Keratinocyte (primary cell): Measurements from ENCODE around the gene PRR20E. TPM values are rescaled to one million over a fixed set of nuclear protein-coding genes. Genes with fewer than 3 reads are reported as not detected.

Experiments
- DNase-seq: peaks from one replicate; pipeline ENCODE4 v3.0.0-alpha.2; 2011; ENCODE audit warnings: low read depth, missing footprints, low spot score
- FAIRE-seq: peaks from 2 replicates; lab custom pipeline; 2011; peaks lifted over from hg19 to GRCh38; lab: Jason Lieb, UNC
- H2AFZ ChIP-seq: 2 replicates; pipeline ENCODE4 v1.6.0; 2012; ENCODE audit warnings: low read length, control low read depth, inconsistent platforms; ENCODE audit not compliant: control insufficient read depth
- H3K27ac ChIP-seq: 2 replicates; pipeline ENCODE4 v1.5.1; 2011; ENCODE audit warnings: low read length; ENCODE audit not compliant: control insufficient read depth, insufficient read depth
- H3K27me3 ChIP-seq: 3 replicates; pipeline ENCODE4 v1.6.0; 2011; ENCODE audit warnings: low read length; ENCODE audit not compliant: control insufficient read depth, insufficient read depth; ENCODE audit errors: extremely low read depth
- H3K36me3 ChIP-seq, 2 experiments: 2 replicates in 1 of 2; 3 replicates in 1 of 2; pipeline ENCODE4 v1.5.1; 2011; ENCODE audit warnings: low read length in 2 of 2, mild to moderate bottlenecking in 1 of 2; ENCODE audit not compliant: control insufficient read depth in 2 of 2, insufficient read depth in 2 of 2; ENCODE audit errors: extremely low read depth in 1 of 2
- H3K4me1 ChIP-seq: 3 replicates; pipeline ENCODE4 v1.5.1; 2011; ENCODE audit warnings: low read length; ENCODE audit not compliant: control insufficient read depth, insufficient read depth; ENCODE audit errors: extremely low read depth
- H3K4me2 ChIP-seq: 3 replicates; pipeline ENCODE4 v1.6.0; 2011; ENCODE audit warnings: low read depth, low read length; ENCODE audit not compliant: control insufficient read depth, insufficient read depth; ENCODE audit errors: extremely low read depth
- H3K4me3 ChIP-seq, 3 experiments: fragments of 200-600 bp in 1 of 3; sonication (generic) in 1 of 3; 2 replicates in 2 of 3; 3 replicates in 1 of 3; pipeline ENCODE4 v1.5.1; 2011 to 2016; ENCODE audit warnings: low read length in 3 of 3, mild to moderate bottlenecking in 3 of 3, control low read depth in 2 of 3, inconsistent platforms in 1 of 3, low read depth in 1 of 3, mixed read lengths in 1 of 3, mixed run types in 1 of 3, moderate library complexity in 1 of 3; ENCODE audit not compliant: control insufficient read depth in 2 of 3, insufficient read depth in 2 of 3; ENCODE audit errors: extremely low read depth in 1 of 3
- H3K79me2 ChIP-seq: 2 replicates; pipeline ENCODE4 v1.6.0; 2012; ENCODE audit warnings: low read length; ENCODE audit not compliant: control insufficient read depth, insufficient read depth
- H3K9ac ChIP-seq: 3 replicates; pipeline ENCODE4 v1.6.0; 2011; ENCODE audit warnings: low read length; ENCODE audit not compliant: control insufficient read depth, insufficient read depth; ENCODE audit errors: extremely low read depth
- H3K9me1 ChIP-seq: 3 replicates; pipeline ENCODE4 v1.6.0; 2011; ENCODE audit warnings: low read length; ENCODE audit not compliant: control insufficient read depth, insufficient read depth; ENCODE audit errors: extremely low read depth
- H3K9me3 ChIP-seq: 2 replicates; pipeline ENCODE4 v1.5.1; 2012; ENCODE audit warnings: low read depth, low read length; ENCODE audit not compliant: control insufficient read depth
- H4K20me1 ChIP-seq: 3 replicates; pipeline ENCODE4 v1.6.0; 2011; ENCODE audit warnings: low read length; ENCODE audit not compliant: control insufficient read depth, insufficient read depth; ENCODE audit errors: extremely low read depth
- EZH2 ChIP-seq: IDR thresholded peaks from one replicate; pipeline ENCODE4 v1.6.1; 2012; ENCODE audit warnings: inconsistent platforms, mild to moderate bottlenecking, low read length, moderate library complexity
- dilution Hi-C: fragments of 300-500 bp; cut with MboI; formaldehyde crosslinking; loops from one replicate; pipeline ENCODE4 v1.7.0; 2020; ENCODE audit warnings: low sequenced_read_pairs; ENCODE audit not compliant: extremely low pct_ligation_motif_present
- polyA plus RNA-seq, 5 experiments: library from polyadenylated mRNA; depleted of rRNA in 3 of 5; stranded (reverse) in 3 of 5; stranded (forward) in 1 of 5; unstranded in 1 of 5; fragments of >200 nt; gene quantifications; 1 replicate in 1 of 5; 2 replicates in 3 of 5; 3 replicates in 1 of 5; pipeline versions ENCODE4 v1.2.1 to v1.2.3, GENCODE V29; 2011 to 2012; ENCODE audit warnings: missing spikeins in 2 of 5, low read depth in 1 of 5, low replicate concordance in 1 of 5
- TF ChIP-seq, protein P1 (sequence below), 3 experiments: IDR thresholded peaks in 1 of 3; conservative IDR thresholded peaks in 1 of 3; optimal IDR thresholded peaks in 1 of 3; 2 replicates in 2 of 3; 3 replicates in 1 of 3; pipeline versions ENCODE3 to v1.5.1; 2011; ENCODE audit warnings: low read length in 3 of 3, mild to moderate bottlenecking in 3 of 3, moderate library complexity in 2 of 3, control low read depth in 1 of 3, inconsistent platforms in 1 of 3; ENCODE audit not compliant: insufficient read depth in 2 of 3; ENCODE audit errors: extremely low read depth in 1 of 3

The PRR20E gene
- polyA plus RNA-seq, 1 donor (not counting 4 experiments of a cell fraction or from before 2014, with no cell fraction given) = not detected

GRCh38 chr13:57136093-57136492, 30.9 kb upstream of the PRR20E start:
- H2AFZ ChIP-seq = no peak overlapping the region
- DNase-seq (no peak), FAIRE-seq (no peak)
- H3K9me3 ChIP-seq = no peaks in the 10 kb centered on the region
- no peaks in the 10 kb centered on the region for H4K20me1 ChIP-seq
- TF ChIP-seq, protein P1, sequence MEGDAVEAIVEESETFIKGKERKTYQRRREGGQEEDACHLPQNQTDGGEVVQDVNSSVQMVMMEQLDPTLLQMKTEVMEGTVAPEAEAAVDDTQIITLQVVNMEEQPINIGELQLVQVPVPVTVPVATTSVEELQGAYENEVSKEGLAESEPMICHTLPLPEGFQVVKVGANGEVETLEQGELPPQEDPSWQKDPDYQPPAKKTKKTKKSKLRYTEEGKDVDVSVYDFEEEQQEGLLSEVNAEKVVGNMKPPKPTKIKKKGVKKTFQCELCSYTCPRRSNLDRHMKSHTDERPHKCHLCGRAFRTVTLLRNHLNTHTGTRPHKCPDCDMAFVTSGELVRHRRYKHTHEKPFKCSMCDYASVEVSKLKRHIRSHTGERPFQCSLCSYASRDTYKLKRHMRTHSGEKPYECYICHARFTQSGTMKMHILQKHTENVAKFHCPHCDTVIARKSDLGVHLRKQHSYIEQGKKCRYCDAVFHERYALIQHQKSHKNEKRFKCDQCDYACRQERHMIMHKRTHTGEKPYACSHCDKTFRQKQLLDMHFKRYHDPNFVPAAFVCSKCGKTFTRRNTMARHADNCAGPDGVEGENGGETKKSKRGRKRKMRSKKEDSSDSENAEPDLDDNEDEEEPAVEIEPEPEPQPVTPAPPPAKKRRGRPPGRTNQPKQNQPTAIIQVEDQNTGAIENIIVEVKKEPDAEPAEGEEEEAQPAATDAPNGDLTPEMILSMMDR (optimal IDR thresholded peaks at IDR 0.05 in 1 of 3, IDR thresholded peaks at IDR 0.05 in 1 of 3, conservative IDR thresholded peaks at IDR 0.05 in 1 of 3; ENCODE audit: extremely low read depth in 1 of 3, insufficient read depth in 2 of 3, low read length in 3 of 3) = no peak
- no peak for TF ChIP-seq EZH2
- no peaks in the 10 kb centered on the region for H3K27me3 ChIP-seq
- no peaks in the 10 kb centered on the region for H3K36me3 ChIP-seq
- dilution Hi-C loops = no loop called here
- no peaks in the 10 kb centered on the region for H3K9me1 ChIP-seq
- no peak overlapping the region for H3K4me2 ChIP-seq
- no peak overlapping the region for H3K27ac ChIP-seq
- no peak overlapping the region for H3K9ac ChIP-seq
- no peaks in the 10 kb centered on the region for H3K79me2 ChIP-seq
- H3K4me1 ChIP-seq = no peaks in the 10 kb centered on the region
- H3K4me3 ChIP-seq = no peak overlapping the region

DNA sequence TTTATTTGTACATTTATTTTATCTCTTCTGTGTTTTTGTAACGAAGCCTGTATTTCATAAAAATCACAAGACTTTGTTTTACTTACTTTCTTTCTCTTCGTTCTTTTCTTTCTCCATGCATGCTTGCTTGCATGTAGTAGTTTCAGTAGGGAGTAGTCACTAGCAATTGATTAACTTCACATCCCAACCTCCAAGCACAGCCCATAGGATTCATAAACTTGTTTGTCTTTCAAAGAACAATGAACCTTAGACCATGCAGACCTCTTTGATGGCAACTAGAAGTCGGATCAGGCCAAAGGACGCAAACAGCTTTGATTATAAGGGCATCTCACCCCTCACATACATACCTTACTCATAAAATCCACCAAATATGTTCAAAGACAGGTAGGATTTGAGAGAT, 29.4 kb upstream of the PRR20E start:
- H3K27ac ChIP-seq = no peak overlapping the region
- dilution Hi-C loops = no loop called here
- H3K9ac ChIP-seq = no peak overlapping the region
- no peaks in the 10 kb centered on the region for H3K4me1 ChIP-seq
- FAIRE-seq (no peak), DNase-seq (no peak)
- no peaks in the 10 kb centered on the region for H3K79me2 ChIP-seq
- no peaks in the 10 kb centered on the region for H3K27me3 ChIP-seq
- H3K4me2 ChIP-seq = no peak overlapping the region
- H3K4me3 ChIP-seq = no peak overlapping the region
- H2AFZ ChIP-seq = no peak overlapping the region
- no peaks in the 10 kb centered on the region for H3K9me1 ChIP-seq
- TF ChIP-seq, protein P1 (optimal IDR thresholded peaks at IDR 0.05 in 1 of 3, IDR thresholded peaks at IDR 0.05 in 1 of 3, conservative IDR thresholded peaks at IDR 0.05 in 1 of 3; ENCODE audit: extremely low read depth in 1 of 3, insufficient read depth in 2 of 3, low read length in 3 of 3) = no peak
- no peak for TF ChIP-seq EZH2
- H4K20me1 ChIP-seq = no peaks in the 10 kb centered on the region
- no peaks in the 10 kb centered on the region for H3K36me3 ChIP-seq
- no peaks in the 10 kb centered on the region for H3K9me3 ChIP-seq
